Ishikawa (cell line): ENCODE results near the gene KSR2.

ENCODE experiments used
- EP300 ChIP-seq: IDR thresholded peaks from 2 replicates; pipeline ENCODE4 v1.6.1; 2012; ENCODE audit warnings: borderline replicate concordance
- NFIC ChIP-seq: IDR thresholded peaks from 2 replicates; pipeline ENCODE4 v1.6.1; 2012
- RAD21 ChIP-seq: IDR thresholded peaks from 2 replicates; pipeline ENCODE4 v1.6.1; 2012; ENCODE audit warnings: low read depth
- REST ChIP-seq: IDR thresholded peaks from 2 replicates; pipeline ENCODE4 v1.6.1; 2012; ENCODE audit warnings: low read depth, mild to moderate bottlenecking
- TAF1 ChIP-seq: IDR thresholded peaks from 2 replicates; pipeline ENCODE4 v1.6.1; 2012; ENCODE audit warnings: low read depth, mild to moderate bottlenecking
- YY1 ChIP-seq: IDR thresholded peaks from 2 replicates; pipeline ENCODE4 v1.6.1; 2012; ENCODE audit warnings: low read depth
- ZBTB7A ChIP-seq: IDR thresholded peaks from 2 replicates; pipeline ENCODE4 v1.6.1; 2012; ENCODE audit warnings: low read depth
- TF ChIP-seq, protein P1 (sequence below): IDR thresholded peaks from 2 replicates; pipeline ENCODE4 v1.6.1; 2012

DNA sequence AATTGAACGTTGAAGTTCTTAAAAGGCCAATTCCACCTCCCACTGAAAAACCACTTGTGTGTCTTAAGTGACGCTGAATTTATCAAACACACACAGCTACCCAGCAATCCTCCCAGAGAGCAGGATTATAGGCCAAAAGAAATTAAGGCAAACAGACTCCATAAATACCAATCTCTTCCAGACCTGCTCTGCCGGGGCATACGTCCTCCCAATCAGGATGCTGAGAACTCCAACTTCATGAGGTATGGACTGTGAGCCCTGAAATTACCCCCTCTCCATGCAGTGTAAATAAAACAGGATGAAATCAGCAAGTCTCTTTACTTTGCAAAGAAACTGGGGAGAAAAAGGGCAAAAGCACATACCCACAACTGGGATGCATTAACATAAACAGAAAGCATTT lies 265.2 kb downstream of the KSR2 start:
- TF ChIP-seq REST (no peak), EP300 (no peak), TAF1 (no peak), NFIC (no peak), RAD21 (no peak), YY1 (no peak), ZBTB7A (no peak)
- TF ChIP-seq, protein P1, sequence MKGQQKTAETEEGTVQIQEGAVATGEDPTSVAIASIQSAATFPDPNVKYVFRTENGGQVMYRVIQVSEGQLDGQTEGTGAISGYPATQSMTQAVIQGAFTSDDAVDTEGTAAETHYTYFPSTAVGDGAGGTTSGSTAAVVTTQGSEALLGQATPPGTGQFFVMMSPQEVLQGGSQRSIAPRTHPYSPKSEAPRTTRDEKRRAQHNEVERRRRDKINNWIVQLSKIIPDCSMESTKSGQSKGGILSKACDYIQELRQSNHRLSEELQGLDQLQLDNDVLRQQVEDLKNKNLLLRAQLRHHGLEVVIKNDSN = no peak
